HG03439 (cell line): ENCODE results near the gene PLD1.

ENCODE experiments used
- ATAC-seq: cut with Tn5 transposase; IDR thresholded peaks from one replicate; pipeline ENCODE4 v1.9.1; 2021; ENCODE audit warnings: mild to moderate bottlenecking, moderate library complexity; ENCODE audit not compliant: unreplicated experiment

PLD1 gene

GRCh38 chr3:171678971-171679492 is 131.3 kb downstream of the PLD1 start:
- ATAC-seq = no peak

DNA sequence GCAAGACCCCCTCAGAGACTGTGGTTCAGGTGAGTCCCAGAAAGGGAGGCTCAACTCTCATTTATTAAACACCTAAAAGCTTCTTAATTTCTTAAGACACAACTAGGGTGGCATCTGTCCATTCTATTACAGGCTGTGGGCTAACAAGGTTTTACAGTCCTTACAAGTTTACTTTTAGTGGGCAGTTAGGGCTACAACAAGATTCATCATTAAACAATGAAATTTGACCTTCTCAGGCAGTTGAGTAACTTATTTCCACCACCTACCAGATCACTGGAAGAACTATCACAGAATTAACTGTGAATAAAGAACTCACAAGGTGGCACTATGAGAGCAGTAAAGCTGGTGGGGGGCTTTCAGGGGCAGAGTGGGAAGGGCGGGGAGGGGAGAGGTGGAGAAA is 132.6 kb downstream of the PLD1 start:
- ATAC-seq = no peak

- ATAC-seq = no peak
Measured at GRCh38 chr3:171676601-171677175, 133.6 kb downstream of the PLD1 start.

GRCh38 chr3:171673951-171674350 is 136.3 kb downstream of the PLD1 start:
- ATAC-seq = no peak

GRCh38 chr3:171672538-171672937 is 137.7 kb downstream of the PLD1 start:
- no peak for ATAC-seq

DNA sequence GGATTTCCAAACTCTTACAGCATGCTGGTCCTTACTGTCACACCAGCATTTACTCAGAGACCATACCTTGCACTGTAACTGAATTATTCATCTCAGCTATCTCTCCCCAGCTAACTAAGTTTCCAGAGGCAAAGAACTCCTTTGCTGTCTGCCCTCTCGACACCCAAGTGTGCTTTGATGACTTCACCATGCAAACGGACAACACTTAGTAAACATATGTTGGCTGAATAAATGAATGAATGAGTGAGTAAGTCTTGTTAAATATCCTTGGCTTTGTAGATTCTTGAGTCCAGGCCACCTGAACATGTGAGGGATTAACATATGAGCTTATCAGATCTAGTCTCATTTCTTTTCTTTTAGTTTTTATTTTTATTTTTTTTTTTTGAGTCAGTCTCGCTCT is 138.2 kb downstream of the PLD1 start:
- no peak for ATAC-seq

GRCh38 chr3:171671709-171672108 is 138.6 kb downstream of the PLD1 start:
- ATAC-seq = no peak

- ATAC-seq = no peak
Measured at GRCh38 chr3:171666516-171666915, 143.8 kb downstream of the PLD1 start.

DNA sequence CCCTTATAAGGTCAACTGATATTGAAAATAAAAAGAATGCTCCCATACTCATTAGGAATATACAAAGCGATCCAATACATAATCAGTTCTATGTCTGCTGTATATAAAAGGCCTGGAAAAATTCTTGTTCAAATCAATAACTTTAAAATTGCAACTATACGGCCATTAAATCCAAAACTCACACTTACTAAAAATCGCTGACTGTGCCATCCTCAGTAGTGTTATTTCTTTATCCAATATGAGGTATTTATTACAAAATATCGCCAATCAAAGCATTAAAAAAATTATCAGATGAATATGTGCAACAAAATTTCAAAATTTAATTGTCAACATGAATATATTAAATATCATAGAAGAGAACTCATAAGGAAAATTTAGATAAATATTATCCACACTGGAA is 146.5 kb downstream of the PLD1 start:
- ATAC-seq = no peak

DNA sequence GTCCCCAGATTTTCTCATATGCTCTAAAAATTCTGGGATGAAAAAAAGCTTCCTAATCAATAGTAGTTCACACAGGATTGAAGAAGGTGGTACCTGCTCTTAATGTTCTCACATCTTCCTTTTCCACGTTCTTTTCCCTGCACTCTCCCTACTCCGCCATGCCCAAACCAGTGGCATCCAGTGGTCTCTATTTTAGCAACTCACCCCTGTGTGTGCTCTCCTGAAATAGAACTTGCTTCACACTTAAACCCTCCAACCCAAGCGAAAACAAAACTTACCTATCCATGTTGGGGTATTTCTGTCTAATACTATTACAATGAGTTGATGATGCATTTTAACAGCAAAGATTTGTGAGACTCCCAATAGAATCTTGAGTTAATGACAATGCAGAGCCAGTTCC is 148.8 kb downstream of the PLD1 start:
- no peak for ATAC-seq

- no peak for ATAC-seq
Measured at GRCh38 chr3:171660188-171660587, 150.1 kb downstream of the PLD1 start.

GRCh38 chr3:171658841-171659240 is 151.4 kb downstream of the PLD1 start:
- ATAC-seq = no peak

DNA sequence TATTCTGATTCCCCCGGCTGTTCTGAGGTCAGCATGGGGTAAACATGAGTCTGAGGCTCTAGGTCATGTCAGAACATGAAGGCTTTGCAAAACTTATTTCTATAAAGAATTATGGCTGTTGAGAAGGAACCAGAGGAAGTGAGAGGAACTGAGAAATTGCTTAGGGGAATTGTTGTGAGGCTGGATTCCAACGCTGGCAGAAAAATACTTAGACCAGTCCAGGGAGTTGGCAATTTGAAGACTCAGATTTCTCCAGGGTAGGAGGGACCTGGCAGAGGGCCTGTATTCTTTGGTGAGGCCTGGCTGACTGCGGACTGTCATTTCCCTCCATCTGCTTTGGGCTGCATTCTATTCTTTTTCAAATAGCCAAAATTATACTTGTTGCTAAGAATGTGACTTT is 155.5 kb downstream of the PLD1 start:
- ATAC-seq = no peak

DNA sequence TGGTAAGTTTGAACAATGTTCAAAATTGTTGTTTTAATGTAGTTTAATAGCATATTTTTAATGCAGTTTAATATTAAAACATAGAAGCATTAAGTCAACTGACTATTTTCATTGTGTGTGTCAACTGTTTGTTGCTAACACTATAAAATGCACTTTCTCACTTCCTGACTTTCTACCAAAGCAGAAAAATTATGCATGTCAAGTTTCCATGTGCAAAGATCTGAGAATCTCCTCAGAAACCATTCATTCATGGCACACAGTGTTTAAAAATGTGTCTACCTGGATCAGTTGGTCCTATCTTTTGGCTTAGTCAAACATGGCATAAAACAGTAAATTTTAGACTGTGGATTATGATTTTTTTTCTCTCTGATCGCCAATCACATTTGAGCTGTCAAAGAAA is 156.0 kb downstream of the PLD1 start:
- ATAC-seq = no peak

DNA sequence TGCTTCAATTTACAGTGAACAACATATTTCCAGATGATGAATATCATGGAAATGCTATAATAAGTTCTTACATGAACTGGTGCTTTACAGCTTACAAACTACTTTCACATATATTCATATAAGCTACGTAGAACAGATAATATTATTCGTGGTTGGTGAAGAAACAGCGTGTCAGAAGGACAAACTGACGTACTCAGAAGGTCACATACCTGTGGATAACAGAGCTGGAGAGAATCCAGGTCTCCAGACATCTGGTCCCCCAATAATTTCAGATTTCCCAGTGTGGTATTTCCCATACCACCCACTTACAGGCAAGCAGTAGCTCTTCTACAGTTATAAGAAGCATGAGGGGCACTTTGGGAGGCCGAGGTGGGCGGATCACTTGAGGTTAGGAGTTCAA is 156.6 kb downstream of the PLD1 start:
- ATAC-seq = no peak

GRCh38 chr3:171652932-171653331 is 157.4 kb downstream of the PLD1 start:
- no peak for ATAC-seq

- no peak for ATAC-seq
Measured at GRCh38 chr3:171649911-171650592, 160.2 kb downstream of the PLD1 start.

GRCh38 chr3:171649267-171649666 is 161.0 kb downstream of the PLD1 start:
- no peak for ATAC-seq

GRCh38 chr3:171648069-171648468 is 162.2 kb downstream of the PLD1 start:
- no peak for ATAC-seq

GRCh38 chr3:171646357-171647133 is 163.7 kb downstream of the PLD1 start:
- ATAC-seq = no peak

DNA sequence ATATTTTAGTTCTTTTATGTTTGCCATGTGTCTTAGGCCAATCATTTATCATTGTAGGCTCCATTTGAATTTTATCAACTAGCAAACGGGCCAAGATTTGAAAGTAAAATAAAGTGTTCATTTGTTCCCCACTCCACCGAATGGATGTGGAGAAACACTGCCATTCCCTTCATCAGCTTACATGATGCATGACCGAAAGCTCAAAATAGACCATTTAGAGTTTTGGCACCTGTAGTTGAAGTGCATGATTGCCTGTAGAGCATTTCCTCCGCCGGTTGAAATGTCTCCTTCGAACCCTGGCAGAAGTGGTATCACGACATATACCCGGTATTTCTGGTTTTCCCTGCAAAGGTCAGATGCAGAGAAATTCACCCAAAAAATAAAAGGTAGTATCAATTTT is 165.6 kb downstream of the PLD1 start:
- ATAC-seq = no peak

- ATAC-seq = no peak
Measured at GRCh38 chr3:171643681-171644080, 166.6 kb downstream of the PLD1 start.
